ENCODE measurements around the gene CCRL2. TPM values are rescaled to one million over a fixed set of nuclear protein-coding genes. Genes with fewer than 3 reads are reported as not detected.

CCRL2 gene
- total and polyA plus RNA-seq, 4 donors = 0.93 to 3.9 (median 1.8) TPM

- no peaks in the 10 kb centered on the region for H3K27me3 ChIP-seq (ENCODE audit: control insufficient read depth, insufficient read depth, low read length)
- no peak overlapping the region for H3K4me3 ChIP-seq (ENCODE audit: low read depth, low read length)
- H3K27ac ChIP-seq (ENCODE audit: low read depth, low read length) = no peak overlapping the region
- no peaks in the 10 kb centered on the region for H3K36me3 ChIP-seq (ENCODE audit: control insufficient read depth, insufficient read depth, low read length)
- H3K4me1 ChIP-seq (ENCODE audit: control insufficient read depth, insufficient read depth, low read length) = no peaks in the 10 kb centered on the region
- 92% methylated on average over 2 of the region's 3 CpGs for WGBS (ENCODE audit: insufficient coverage)
- no peaks in the 10 kb centered on the region for H3K9me3 ChIP-seq (ENCODE audit: control insufficient read depth, insufficient read depth, low read length)
- no peak for DNase-seq (ENCODE audit: low read depth in 4 of 6, low spot score in 6 of 6)
These were observed 31.8 kb downstream of the CCRL2 start for GRCh38 chr3:46438831-46439230.

DNA sequence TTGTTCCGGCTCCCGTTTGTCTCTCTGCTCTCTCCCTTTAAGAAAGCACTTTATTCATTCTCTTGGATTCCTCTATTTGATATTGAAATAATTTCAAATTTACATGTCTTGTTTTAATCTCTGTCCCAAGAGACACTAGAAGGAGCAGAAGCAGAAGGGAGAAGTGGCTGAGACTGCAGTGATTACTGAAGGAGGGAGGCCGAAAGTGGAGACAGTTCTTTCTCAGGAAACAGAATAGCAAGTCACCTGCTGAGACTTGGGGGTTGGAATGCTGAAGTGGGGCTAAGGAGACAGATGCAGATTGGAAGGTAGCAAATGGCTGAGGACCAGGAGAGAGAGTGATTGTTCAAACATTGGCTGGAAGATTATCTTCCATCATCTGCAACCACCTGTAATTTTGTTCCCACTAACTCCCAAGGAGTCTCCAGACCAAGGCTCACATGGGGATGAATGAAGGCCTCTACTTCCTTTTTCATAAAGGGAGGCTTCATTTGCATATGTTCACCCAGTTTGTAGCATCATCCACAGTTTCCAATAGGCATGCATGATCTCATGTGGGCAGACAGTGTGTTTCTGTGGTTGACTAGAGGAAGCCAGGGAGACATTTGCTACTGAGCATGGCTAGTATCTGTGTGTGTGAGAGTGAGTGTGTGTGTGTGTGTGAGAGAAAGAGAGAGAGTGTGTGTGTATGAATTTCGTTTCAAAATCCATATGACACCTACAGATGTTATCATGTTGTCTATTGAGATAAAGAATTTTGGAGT, 33.7 kb downstream of the CCRL2 start:
- WGBS (ENCODE audit: insufficient coverage) = 90% methylated on average over 1 of the region's 4 CpGs
- Histone ChIP-seq H3K36me3 (ENCODE audit: control insufficient read depth, insufficient read depth, low read length) (no peaks in the 10 kb centered on the region), H3K9me3 (ENCODE audit: control insufficient read depth, insufficient read depth, low read length) (no peaks in the 10 kb centered on the region), H3K27me3 (ENCODE audit: control insufficient read depth, insufficient read depth, low read length) (no peaks in the 10 kb centered on the region), H3K27ac (ENCODE audit: low read depth, low read length) (no peak overlapping the region), H3K4me1 (ENCODE audit: control insufficient read depth, insufficient read depth, low read length) (no peaks in the 10 kb centered on the region), H3K4me3 (ENCODE audit: low read depth, low read length) (no peak overlapping the region)
- peak in 1 of 6 donors; percentile 39 for DNase-seq (ENCODE audit: low read depth in 4 of 6, low spot score in 6 of 6)

GRCh38 chr3:46442576-46443530, 35.8 kb downstream of the CCRL2 start:
- H3K4me3 ChIP-seq (ENCODE audit: low read depth, low read length) = no peak overlapping the region
- H3K36me3 ChIP-seq (ENCODE audit: control insufficient read depth, insufficient read depth, low read length) = no peaks in the 10 kb centered on the region
- H3K9me3 ChIP-seq (ENCODE audit: control insufficient read depth, insufficient read depth, low read length) = no peaks in the 10 kb centered on the region
- H3K27ac ChIP-seq (ENCODE audit: low read depth, low read length) = no peak overlapping the region
- WGBS (ENCODE audit: insufficient coverage) = 80% methylated on average over 9 of the region's 16 CpGs
- H3K4me1 ChIP-seq (ENCODE audit: control insufficient read depth, insufficient read depth, low read length) = no peaks in the 10 kb centered on the region
- peak in 4 of 6 donors; percentile 19 to 29 (median 25) for DNase-seq (ENCODE audit: low read depth in 4 of 6, low spot score in 6 of 6)
- no peaks in the 10 kb centered on the region for H3K27me3 ChIP-seq (ENCODE audit: control insufficient read depth, insufficient read depth, low read length)

DNA sequence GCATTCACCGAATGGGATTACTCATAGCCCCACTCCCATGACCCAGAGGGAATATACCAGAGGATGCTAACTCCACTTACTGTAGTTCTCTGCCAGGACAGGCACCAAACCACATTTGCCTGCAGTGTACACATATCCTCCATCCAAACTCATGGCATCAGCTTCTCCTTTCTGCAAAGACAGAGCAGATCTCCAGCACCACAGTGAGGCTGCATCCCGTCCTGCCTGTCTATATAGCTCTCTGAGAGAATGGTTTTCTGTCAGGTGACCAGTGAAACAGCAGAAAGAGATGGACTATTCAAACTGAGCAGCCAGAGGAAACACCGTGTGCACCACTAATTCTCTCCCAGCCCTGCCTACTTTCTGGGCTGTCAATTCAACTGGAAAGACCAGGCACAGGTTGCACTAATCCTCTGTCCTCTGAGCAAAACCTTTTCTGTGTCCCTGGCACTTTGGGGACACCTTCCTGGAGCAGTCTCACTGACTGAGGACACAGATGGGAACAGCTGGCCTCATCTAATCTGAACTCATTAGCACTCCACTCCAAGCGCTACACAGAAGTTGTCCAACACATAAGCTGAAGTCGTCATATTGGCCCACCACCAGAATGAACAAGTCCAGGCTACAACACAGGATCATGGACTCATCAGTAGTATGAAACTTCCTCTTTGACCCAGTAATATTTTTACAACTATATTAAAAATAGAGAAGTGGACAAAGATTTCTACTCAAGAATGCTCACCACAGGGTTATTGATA, 40.3 kb downstream of the CCRL2 start:
- no peaks in the 10 kb centered on the region for H3K27me3 ChIP-seq (ENCODE audit: control insufficient read depth, insufficient read depth, low read length)
- H3K27ac ChIP-seq (ENCODE audit: low read depth, low read length) = no peak overlapping the region
- 72% methylated on average over 4 of the region's 5 CpGs for WGBS (ENCODE audit: insufficient coverage)
- no peaks in the 10 kb centered on the region for H3K9me3 ChIP-seq (ENCODE audit: control insufficient read depth, insufficient read depth, low read length)
- peak in 1 of 6 donors; percentile 39 for DNase-seq (ENCODE audit: low read depth in 4 of 6, low spot score in 6 of 6)
- H3K4me3 ChIP-seq (ENCODE audit: low read depth, low read length) = no peak overlapping the region
- H3K36me3 ChIP-seq (ENCODE audit: control insufficient read depth, insufficient read depth, low read length) = no peaks in the 10 kb centered on the region
- H3K4me1 ChIP-seq (ENCODE audit: control insufficient read depth, insufficient read depth, low read length) = no peaks in the 10 kb centered on the region

GRCh38 chr3:46448721-46449120, 41.7 kb downstream of the CCRL2 start:
- no peaks in the 10 kb centered on the region for H3K4me1 ChIP-seq (ENCODE audit: control insufficient read depth, insufficient read depth, low read length)
- no peaks in the 10 kb centered on the region for H3K9me3 ChIP-seq (ENCODE audit: control insufficient read depth, insufficient read depth, low read length)
- WGBS (ENCODE audit: insufficient coverage) = 94% methylated on average over 13 of the region's 17 CpGs
- H3K27ac ChIP-seq (ENCODE audit: low read depth, low read length) = no peak overlapping the region
- no peaks in the 10 kb centered on the region for H3K36me3 ChIP-seq (ENCODE audit: control insufficient read depth, insufficient read depth, low read length)
- H3K4me3 ChIP-seq (ENCODE audit: low read depth, low read length) = no peak overlapping the region
- no peaks in the 10 kb centered on the region for H3K27me3 ChIP-seq (ENCODE audit: control insufficient read depth, insufficient read depth, low read length)
- no peak for DNase-seq (ENCODE audit: low read depth in 4 of 6, low spot score in 6 of 6)

GRCh38 chr3:46449755-46450552, 42.9 kb downstream of the CCRL2 start:
- H3K4me1 ChIP-seq (ENCODE audit: control insufficient read depth, insufficient read depth, low read length) = no peaks in the 10 kb centered on the region
- H3K9me3 ChIP-seq (ENCODE audit: control insufficient read depth, insufficient read depth, low read length) = no peaks in the 10 kb centered on the region
- no peak for DNase-seq (ENCODE audit: low read depth in 4 of 6, low spot score in 6 of 6)
- H3K27ac ChIP-seq (ENCODE audit: low read depth, low read length) = no peak overlapping the region
- no peaks in the 10 kb centered on the region for H3K36me3 ChIP-seq (ENCODE audit: control insufficient read depth, insufficient read depth, low read length)
- H3K4me3 ChIP-seq (ENCODE audit: low read depth, low read length) = no peak overlapping the region
- WGBS (ENCODE audit: insufficient coverage) = 87% methylated on average over 11 of the region's 14 CpGs
- H3K27me3 ChIP-seq (ENCODE audit: control insufficient read depth, insufficient read depth, low read length) = no peaks in the 10 kb centered on the region

GRCh38 chr3:46453526-46454208, 46.6 kb downstream of the CCRL2 start:
- Histone ChIP-seq H3K4me3 (ENCODE audit: low read depth, low read length) (no peak overlapping the region), H3K27ac (ENCODE audit: low read depth, low read length) (no peak overlapping the region), H3K9me3 (ENCODE audit: control insufficient read depth, insufficient read depth, low read length) (no peaks in the 10 kb centered on the region), H3K4me1 (ENCODE audit: control insufficient read depth, insufficient read depth, low read length) (no peaks in the 10 kb centered on the region), H3K36me3 (ENCODE audit: control insufficient read depth, insufficient read depth, low read length) (no peaks in the 10 kb centered on the region), H3K27me3 (ENCODE audit: control insufficient read depth, insufficient read depth, low read length) (no peaks in the 10 kb centered on the region)
- WGBS (ENCODE audit: insufficient coverage) = 88% methylated on average over 4 of the region's 7 CpGs
- no peak for DNase-seq (ENCODE audit: low read depth in 4 of 6, low spot score in 6 of 6)

DNA sequence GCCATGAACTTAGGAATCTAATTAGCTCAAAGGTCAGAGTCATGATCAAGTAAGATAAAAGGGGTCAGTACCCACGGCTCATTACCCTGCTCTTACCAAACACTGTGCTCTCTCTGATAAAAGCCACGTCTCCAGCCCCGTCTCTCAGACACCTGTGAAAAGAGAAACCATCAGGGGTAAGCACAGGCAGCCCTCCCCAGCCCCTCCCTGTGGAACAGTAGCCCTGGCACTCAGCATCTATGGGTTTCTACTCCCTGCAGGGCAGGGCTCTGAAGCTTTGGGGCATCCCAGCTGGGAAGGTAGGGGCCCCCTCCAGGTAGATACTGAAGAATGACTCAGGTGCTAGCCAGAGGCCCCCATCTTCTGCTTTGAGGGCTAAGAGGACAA, 47.1 kb downstream of the CCRL2 start:
- Histone ChIP-seq H3K27me3 (ENCODE audit: control insufficient read depth, insufficient read depth, low read length) (no peaks in the 10 kb centered on the region), H3K4me3 (ENCODE audit: low read depth, low read length) (no peak overlapping the region), H3K9me3 (ENCODE audit: control insufficient read depth, insufficient read depth, low read length) (no peaks in the 10 kb centered on the region), H3K27ac (ENCODE audit: low read depth, low read length) (no peak overlapping the region), H3K4me1 (ENCODE audit: control insufficient read depth, insufficient read depth, low read length) (no peaks in the 10 kb centered on the region), H3K36me3 (ENCODE audit: control insufficient read depth, insufficient read depth, low read length) (no peaks in the 10 kb centered on the region)
- no peak for DNase-seq (ENCODE audit: low read depth in 4 of 6, low spot score in 6 of 6)
- 37% methylated on average over 3 of the region's 3 CpGs for WGBS (ENCODE audit: insufficient coverage)
